Measurements from ENCODE around the gene BST2.

DNA sequence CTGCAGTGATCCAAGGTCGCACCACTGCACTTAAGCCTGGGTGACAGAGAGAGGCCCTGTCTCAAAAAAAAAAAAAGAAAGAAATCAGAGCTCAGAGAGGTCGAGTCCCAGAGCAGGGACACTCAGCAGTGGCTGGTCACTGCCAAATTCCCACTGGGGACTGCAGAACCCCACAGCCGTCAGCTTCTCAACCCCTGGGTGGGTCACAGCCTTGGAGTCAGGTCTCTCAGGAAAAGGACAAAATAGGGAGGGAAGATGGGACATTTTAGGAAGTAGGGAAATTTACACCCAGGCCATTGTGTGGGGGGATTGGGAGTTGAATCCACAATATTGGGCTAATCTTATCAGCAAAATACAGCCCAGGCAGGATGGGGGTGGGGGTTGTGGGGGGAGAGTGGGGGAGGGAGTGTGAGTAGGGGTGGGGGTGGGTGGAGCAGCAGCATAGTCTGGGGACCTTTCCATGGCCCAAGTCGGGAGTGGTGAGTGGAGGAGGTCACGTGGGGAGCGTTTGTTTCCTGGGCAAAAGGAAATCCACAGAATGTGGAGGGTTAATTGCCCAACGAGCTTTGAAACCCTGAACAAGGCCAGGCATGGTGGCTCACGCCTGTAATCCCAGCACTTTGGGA is 6.4 kb downstream of the BST2 start:
- TF ChIP-seq CEBPB (IDR thresholded peaks at IDR 0.05; ENCODE audit: low read depth, low read length) (no peak), TBP (IDR thresholded peaks at IDR 0.05; ENCODE audit: low read depth, low read length) (no peak), CTCF (IDR thresholded peaks at IDR 0.05; ENCODE audit: control extremely low read depth in 1 of 3, insufficient read depth in 1 of 3, low read depth in 1 of 3, low read length in 3 of 3) (no peak), SIX5 (IDR thresholded peaks at IDR 0.05; ENCODE audit: low read depth, low read length) (no peak), TAF1 (IDR thresholded peaks at IDR 0.05; ENCODE audit: low read depth, low read length) (no peak), POLR2A (IDR thresholded peaks at IDR 0.05; ENCODE audit: control extremely low read depth in 1 of 2, low read depth in 2 of 2, low read length in 2 of 2) (no peak), MAFK (IDR thresholded peaks at IDR 0.05; ENCODE audit: low read depth, low read length) (no peak), ATF3 (IDR thresholded peaks at IDR 0.05; ENCODE audit: insufficient read depth, low read depth, low read length) (no peak)

All from H1 (cell line).